B cell (primary cell): ENCODE data around the gene KLK6. TPM values are rescaled to one million over a fixed set of nuclear protein-coding genes. Genes with fewer than 3 reads are reported as not detected.
A peak's percentile ranks its signal among the peaks of the same experiment; 100 is the strongest.

Experiments
- ATAC-seq: fragments of 200-7000 bp; cut with Tn5 transposase; one replicate; pipeline ENCODE4 v1.10.0; 2021; ENCODE audit warnings: low read depth, mild to moderate bottlenecking, moderate number of reproducible peaks, moderate library complexity
- CTCF ChIA-PET: fragments of 350-600 bp; sonication (Branson Sonifier 250); formaldehyde crosslinking; loops from one replicate; lab custom pipeline; 2021; ENCODE audit warnings: antibody characterized with exemption, inconsistent platforms; lab: Charles Lee
- POLR2A ChIA-PET: fragments of 350-600 bp; sonication (Branson Sonifier 250); formaldehyde crosslinking; loops from one replicate; lab custom pipeline; 2021; ENCODE audit warnings: antibody characterized with exemption; lab: Charles Lee
- DNase-seq: peaks from one replicate; pipeline ENCODE4 v3.0.0; 2013
- H2AFZ ChIP-seq: 2 replicates; pipeline ENCODE4 v1.6.1; 2012; ENCODE audit warnings: mild to moderate bottlenecking, low read depth, low read length; ENCODE audit not compliant: insufficient read depth, poor library complexity, severe bottlenecking
- H3K27ac ChIP-seq, 2 donors: 1 replicate in 1 of 2; 2 replicates in 1 of 2; pipeline ENCODE4 v1.5.1; 2012 to 2013; ENCODE audit warnings: low read length in 2 of 2, mild to moderate bottlenecking in 2 of 2, moderate library complexity in 1 of 2
- H3K27me3 ChIP-seq, 4 experiments: fragments of 200-600 bp in 1 of 4; sonication (generic) in 1 of 4; replicated peaks in 1 of 4; 1 replicate in 2 of 4; 2 replicates in 2 of 4; pipeline versions ENCODE4 v1.6.1 to v1.7.0; 2013 to 2016; ENCODE audit warnings: low read length in 3 of 4, mild to moderate bottlenecking in 2 of 4, mixed read lengths in 1 of 4, moderate library complexity in 1 of 4; ENCODE audit not compliant: insufficient read depth in 4 of 4, control insufficient read depth in 3 of 4; ENCODE audit errors: control extremely low read depth in 1 of 4
- H3K36me3 ChIP-seq, 2 experiments: replicated peaks in 1 of 2; 1 replicate in 1 of 2; 2 replicates in 1 of 2; pipeline versions ENCODE4 v1.6.1 to v1.7.1; 2013; ENCODE audit warnings: low read length in 1 of 2; ENCODE audit not compliant: insufficient read depth in 2 of 2, control insufficient read depth in 1 of 2; ENCODE audit errors: control extremely low read depth in 1 of 2, extremely low read depth in 1 of 2
- H3K4me1 ChIP-seq, 2 donors: fragments of 200-600 bp in 1 of 2; sonication (generic) in 1 of 2; 1 replicate in 1 of 2; 2 replicates in 1 of 2; pipeline versions ENCODE4 v1.5.1 to v1.6.1; 2013 to 2017; ENCODE audit warnings: low read length in 2 of 2; ENCODE audit not compliant: control insufficient read depth in 2 of 2, insufficient read depth in 2 of 2
- H3K4me2 ChIP-seq: replicated peaks from 2 replicates; pipeline ENCODE3; 2012; ENCODE audit warnings: mild to moderate bottlenecking, low read depth, low read length; ENCODE audit not compliant: poor library complexity, severe bottlenecking
- H3K4me3 ChIP-seq, 5 experiments: fragments of 200-600 bp in 1 of 5; sonication (generic) in 1 of 5; 1 replicate in 3 of 5; 2 replicates in 2 of 5; pipeline versions ENCODE4 v1.5.1 to v1.7.0; 2011 to 2016; ENCODE audit warnings: low read length in 4 of 5, mild to moderate bottlenecking in 4 of 5, low read depth in 2 of 5, control low read depth in 1 of 5, moderate library complexity in 1 of 5; ENCODE audit not compliant: insufficient read depth in 1 of 5; ENCODE audit errors: control extremely low read depth in 1 of 5, extremely low read depth in 1 of 5
- H3K79me2 ChIP-seq: fragments of 200-600 bp; sonication (generic); one replicate; pipeline ENCODE4 v1.6.0; 2016; ENCODE audit warnings: low read length; ENCODE audit not compliant: control insufficient read depth, insufficient read depth
- H3K9ac ChIP-seq: fragments of 200-600 bp; sonication (generic); 2 replicates; pipeline ENCODE4 v1.6.1; 2017; ENCODE audit warnings: mild to moderate bottlenecking, low read length, moderate library complexity
- H3K9me3 ChIP-seq, 3 donors: one replicate each; pipeline versions ENCODE4 v1.6.1 to v1.7.1; 2013; ENCODE audit warnings: low read length in 2 of 3; ENCODE audit not compliant: control insufficient read depth in 2 of 3, insufficient read depth in 1 of 3; ENCODE audit errors: control extremely low read depth in 1 of 3
- H4K20me1 ChIP-seq: 2 replicates; pipeline ENCODE4 v1.6.0; 2012; ENCODE audit warnings: mild to moderate bottlenecking, low read length; ENCODE audit not compliant: insufficient read depth, control insufficient read depth, poor library complexity, severe bottlenecking
- H3K27ac Mint-ChIP-seq: one replicate; pipeline ENCODE4 v1.8.0; 2021; ENCODE audit warnings: mixed read lengths
- H3K27me3 Mint-ChIP-seq: one replicate; pipeline ENCODE4 v1.8.0; 2021; ENCODE audit warnings: mixed read lengths
- H3K4me1 Mint-ChIP-seq: one replicate; pipeline ENCODE4 v1.8.0; 2021; ENCODE audit warnings: mixed read lengths
- H3K4me3 Mint-ChIP-seq: one replicate; pipeline ENCODE4 v1.8.0; 2021; ENCODE audit warnings: mixed read lengths
- H3K9me3 Mint-ChIP-seq: one replicate; pipeline ENCODE4 v1.8.0; 2022; ENCODE audit warnings: mixed read lengths; ENCODE audit not compliant: insufficient read depth
- EZH2 ChIP-seq: IDR thresholded peaks from 2 replicates; pipeline ENCODE4 v1.6.1; 2012; ENCODE audit warnings: borderline replicate concordance, low read depth, mild to moderate bottlenecking, moderate library complexity, low read length; ENCODE audit not compliant: insufficient read depth, poor library complexity, severe bottlenecking
- WGBS: methylation state at CpG from one replicate; pipeline ENCODE4 v1.1.5; 2013; ENCODE audit warnings: missing lambda C conversion rate; ENCODE audit not compliant: insufficient coverage; 5-methylcytosine and 5-hydroxymethylcytosine counted together
- intact Hi-C: fragments of 100-400 bp; cut with micrococcal nuclease; formaldehyde crosslinking; loops from one replicate; pipeline ENCODE4 v1.10.0; 2022
- polyA plus RNA-seq: library from polyadenylated mRNA; depleted of rRNA; stranded (reverse); fragments of >200 nt; gene quantifications from 2 replicates; pipeline ENCODE4 v1.2.3, GENCODE V29; 2012
- total RNA-seq, 2 donors: library from RNA; stranded (reverse); fragments of 120-200 nt in 1 of 2; gene quantifications; 1 replicate in 1 of 2; 2 replicates in 1 of 2; pipeline versions ENCODE4 v1.2.3 to v1.2.4, GENCODE V29; 2013 to 2022
- TF ChIP-seq, protein P1 (sequence below): fragments of 200-600 bp; IDR thresholded peaks from one replicate; pipeline ENCODE4 v1.8.0; 2022; ENCODE audit warnings: antibody characterized with exemption, mild to moderate bottlenecking

Gene KLK6
- total and polyA plus RNA-seq, 2 donors (not counting 1 experiment from before 2014, with no cell fraction given): not detected

DNA sequence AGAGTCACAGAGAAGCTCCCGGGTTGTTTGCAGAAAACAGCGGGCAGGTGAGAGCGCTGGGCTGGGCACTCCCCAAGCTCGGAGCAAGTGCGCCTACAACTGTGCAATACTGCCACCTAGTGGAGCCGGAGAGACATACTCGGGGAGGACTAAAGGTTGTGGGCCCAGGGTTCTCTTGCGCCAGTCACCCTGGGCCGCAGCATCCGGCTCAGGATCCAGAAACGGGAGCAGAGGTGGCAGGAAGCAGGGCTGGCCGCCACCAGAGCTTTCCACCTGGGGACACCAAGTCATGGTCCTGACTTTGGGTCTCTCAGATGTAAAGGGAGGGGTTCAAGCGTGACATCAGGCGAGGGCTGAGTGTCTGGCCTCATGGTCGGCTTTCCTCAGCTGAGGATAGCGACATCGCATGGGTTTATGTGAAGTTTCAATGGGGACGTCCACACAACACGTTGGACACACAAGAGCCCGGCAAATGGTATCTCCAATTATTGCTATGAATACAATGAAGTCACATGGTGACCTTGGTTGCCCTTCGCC, 47.0 kb downstream of the KLK6 start:
- no peak for TF ChIP-seq EZH2
- TF ChIP-seq, protein P1, sequence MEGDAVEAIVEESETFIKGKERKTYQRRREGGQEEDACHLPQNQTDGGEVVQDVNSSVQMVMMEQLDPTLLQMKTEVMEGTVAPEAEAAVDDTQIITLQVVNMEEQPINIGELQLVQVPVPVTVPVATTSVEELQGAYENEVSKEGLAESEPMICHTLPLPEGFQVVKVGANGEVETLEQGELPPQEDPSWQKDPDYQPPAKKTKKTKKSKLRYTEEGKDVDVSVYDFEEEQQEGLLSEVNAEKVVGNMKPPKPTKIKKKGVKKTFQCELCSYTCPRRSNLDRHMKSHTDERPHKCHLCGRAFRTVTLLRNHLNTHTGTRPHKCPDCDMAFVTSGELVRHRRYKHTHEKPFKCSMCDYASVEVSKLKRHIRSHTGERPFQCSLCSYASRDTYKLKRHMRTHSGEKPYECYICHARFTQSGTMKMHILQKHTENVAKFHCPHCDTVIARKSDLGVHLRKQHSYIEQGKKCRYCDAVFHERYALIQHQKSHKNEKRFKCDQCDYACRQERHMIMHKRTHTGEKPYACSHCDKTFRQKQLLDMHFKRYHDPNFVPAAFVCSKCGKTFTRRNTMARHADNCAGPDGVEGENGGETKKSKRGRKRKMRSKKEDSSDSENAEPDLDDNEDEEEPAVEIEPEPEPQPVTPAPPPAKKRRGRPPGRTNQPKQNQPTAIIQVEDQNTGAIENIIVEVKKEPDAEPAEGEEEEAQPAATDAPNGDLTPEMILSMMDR: peak; percentile 91
- WGBS: 25% methylated on average over 16 of the region's 21 CpGs
- ATAC-seq: peak; percentile 99
- H3K27me3 ChIP-seq: peaks cover 0 to 11% (median 5%) of the 10 kb centered on the region in 4 experiments
- no peak overlapping the region for H3K4me2 ChIP-seq
- H3K9me3 ChIP-seq: peaks cover 0 to 3% (median 0%) of the 10 kb centered on the region in 3 donors
- H3K36me3 ChIP-seq: no peaks in the 10 kb centered on the region
- H3K79me2 ChIP-seq: no peaks in the 10 kb centered on the region
- H3K27ac ChIP-seq: no peak overlapping the region
- H2AFZ ChIP-seq: peak overlapping the region; percentile 44
- H4K20me1 ChIP-seq: no peaks in the 10 kb centered on the region
- peak; percentile 89 for DNase-seq
- H3K4me3 ChIP-seq: no peak overlapping the region
- Mint-ChIP-seq H3K4me1 (peaks cover 11% of the 10 kb centered on the region), H3K9me3 (no peaks in the 10 kb centered on the region), H3K27ac (peak overlapping the region; percentile 37), H3K27me3 (peaks cover 42% of the 10 kb centered on the region), H3K4me3 (peak overlapping the region; percentile 36)
- intact Hi-C loops: loop anchor here (1.0 to 2.0 kb wide), 6 partner anchors 26 to 670 kb away; no protein-coding TSS in a partner anchor
- no peak overlapping the region for H3K9ac ChIP-seq
- peaks cover 8 to 11% of the 10 kb centered on the region in 2 donors for H3K4me1 ChIP-seq
- ChIA-PET CTCF (interaction anchor here (0.5 to 2.7 kb wide), 44 partner anchors 10 to 786 kb away, joined by 3 to 29 read pairs (median 5); partner anchors contain the start of genes CLEC11A and KLK15), POLR2A (interaction anchor here (0.8 kb wide), 1 partner anchor 118 kb away, joined by 8 read pairs; no protein-coding TSS in a partner anchor)
